Loucy (cell line): ENCODE data around the gene PPP1R16B.

Experiments used
- H2AFZ ChIP-seq: fragments of 200-600 bp; sonication (generic); 2 replicates; pipeline ENCODE4 v1.6.0; 2016; ENCODE audit warnings: antibody characterized with exemption, mild to moderate bottlenecking, low read length, moderate library complexity
- H3F3A ChIP-seq: fragments of 200-600 bp; 2 replicates; pipeline ENCODE4 v1.6.0; 2016; ENCODE audit warnings: antibody characterized with exemption, low read depth, mild to moderate bottlenecking
- H3K27me3 ChIP-seq: fragments of 200-600 bp; sonication (generic); 2 replicates; pipeline ENCODE4 v1.6.1; 2014; ENCODE audit warnings: low read length, mild to moderate bottlenecking; ENCODE audit not compliant: insufficient read depth, poor library complexity, severe bottlenecking
- H3K36me3 ChIP-seq: fragments of 200-600 bp; sonication (generic); 2 replicates; pipeline ENCODE4 v1.6.1; 2016; ENCODE audit warnings: low read length; ENCODE audit not compliant: insufficient read depth
- H3K4me1 ChIP-seq: fragments of 200-600 bp; sonication (generic); 2 replicates; pipeline ENCODE4 v1.5.1; 2014; ENCODE audit warnings: low read length, mild to moderate bottlenecking; ENCODE audit not compliant: insufficient read depth, poor library complexity, severe bottlenecking
- H3K4me2 ChIP-seq: fragments of 200-600 bp; sonication (generic); 2 replicates; pipeline ENCODE4 v1.6.0; 2014; ENCODE audit warnings: antibody characterized with exemption, low read length, low read depth, mild to moderate bottlenecking; ENCODE audit not compliant: poor library complexity, severe bottlenecking
- H3K4me3 ChIP-seq: fragments of 200-600 bp; sonication (generic); 2 replicates; pipeline ENCODE4 v1.5.1; 2014; ENCODE audit warnings: low read length, mild to moderate bottlenecking, mixed read lengths; ENCODE audit not compliant: poor library complexity, severe bottlenecking
- H3K79me2 ChIP-seq: fragments of 200-600 bp; sonication (generic); 2 replicates; pipeline ENCODE4 v1.6.1; 2014; ENCODE audit warnings: low read length; ENCODE audit not compliant: insufficient read depth
- H3K9ac ChIP-seq: fragments of 200-600 bp; sonication (generic); 2 replicates; pipeline ENCODE4 v1.6.0; 2014; ENCODE audit warnings: mild to moderate bottlenecking, low read depth, low read length, moderate library complexity; ENCODE audit not compliant: poor library complexity, severe bottlenecking
- H3K9me2 ChIP-seq: fragments of 200-600 bp; sonication (generic); replicated peaks from 2 replicates; pipeline ENCODE4 v1.6.1; 2016; ENCODE audit warnings: low read depth, low read length, mixed read lengths
- H3K9me3 ChIP-seq: fragments of 200-600 bp; sonication (generic); 2 replicates; pipeline ENCODE4 v1.6.1; 2014; ENCODE audit warnings: mild to moderate bottlenecking, antibody characterized with exemption, low read length, low read depth; ENCODE audit not compliant: insufficient read depth
- H4K20me1 ChIP-seq: fragments of 200-600 bp; sonication (generic); 2 replicates; pipeline ENCODE4 v1.6.0; 2014; ENCODE audit warnings: antibody characterized with exemption, low read length, mild to moderate bottlenecking; ENCODE audit not compliant: insufficient read depth, poor library complexity, severe bottlenecking
- CTCF ChIP-seq: fragments of 200-600 bp; sonication (generic); conservative IDR thresholded peaks from 2 replicates; pipeline ENCODE4 v1.5.1; 2014; ENCODE audit warnings: mild to moderate bottlenecking, antibody characterized with exemption, low read length
- EZH2phosphoT487 ChIP-seq: fragments of 200-600 bp; IDR thresholded peaks from 2 replicates; pipeline ENCODE4 v1.6.1; 2018; ENCODE audit warnings: antibody characterized with exemption, mild to moderate bottlenecking, moderate library complexity, borderline replicate concordance

Gene PPP1R16B

GRCh38 chr20:38946836-38947235 is 141.3 kb downstream of the PPP1R16B start:
- Histone ChIP-seq H2AFZ (no peak overlapping the region), H3K4me1 (no peaks in the 10 kb centered on the region), H3K79me2 (peaks cover 57% of the 10 kb centered on the region), H4K20me1 (peaks cover 5% of the 10 kb centered on the region), H3K4me3 (no peak overlapping the region), H3K4me2 (no peak overlapping the region), H3K9me3 (no peaks in the 10 kb centered on the region), H3K9me2 (no peaks in the 10 kb centered on the region), H3K36me3 (peaks cover 91% of the 10 kb centered on the region), H3K27me3 (no peaks in the 10 kb centered on the region), H3K9ac (no peak overlapping the region), H3F3A (no peaks in the 10 kb centered on the region; the same call in 1 of the 2 replicates)
- TF ChIP-seq EZH2phosphoT487, result no peak
- TF ChIP-seq CTCF, result no peak

GRCh38 chr20:38947931-38948362 is 142.4 kb downstream of the PPP1R16B start:
- Histone ChIP-seq H3K4me3 (no peak overlapping the region), H3K27me3 (no peaks in the 10 kb centered on the region), H2AFZ (no peak overlapping the region), H3K4me2 (no peak overlapping the region), H3K79me2 (peaks cover 46% of the 10 kb centered on the region), H3K36me3 (peaks cover 91% of the 10 kb centered on the region), H4K20me1 (peaks cover 5% of the 10 kb centered on the region), H3K9me2 (no peaks in the 10 kb centered on the region), H3K4me1 (no peaks in the 10 kb centered on the region), H3F3A (no peaks in the 10 kb centered on the region; the same call in 1 of the 2 replicates), H3K9ac (no peak overlapping the region), H3K9me3 (no peaks in the 10 kb centered on the region)
- TF ChIP-seq EZH2phosphoT487 (no peak), CTCF (no peak)

- H4K20me1 ChIP-seq, result peaks cover 5% of the 10 kb centered on the region
- peaks cover 31% of the 10 kb centered on the region; the same call in 1 of the 2 replicates for H3K79me2 ChIP-seq
- peaks cover 90% of the 10 kb centered on the region; the same call in 1 of the 2 replicates for H3K36me3 ChIP-seq
- no peak overlapping the region for H3K9ac ChIP-seq
- H3K4me2 ChIP-seq, result no peak overlapping the region
- H3K9me3 ChIP-seq, result no peaks in the 10 kb centered on the region
- no peaks in the 10 kb centered on the region; the same call in 1 of the 2 replicates for H3F3A ChIP-seq
- H3K4me3 ChIP-seq, result no peak overlapping the region
- H2AFZ ChIP-seq, result no peak overlapping the region
- H3K4me1 ChIP-seq, result no peaks in the 10 kb centered on the region
- no peak for TF ChIP-seq EZH2phosphoT487
- TF ChIP-seq CTCF, result no peak
- H3K9me2 ChIP-seq, result no peaks in the 10 kb centered on the region
- H3K27me3 ChIP-seq, result no peaks in the 10 kb centered on the region
These were observed 144.8 kb downstream of the PPP1R16B start for GRCh38 chr20:38950254-38950653.
